NCI-H1694 treated with DMSO at 0.1 percent for 48 hours (cell line): ENCODE results near the gene TTLL12.
A peak's percentile ranks its signal among the peaks of the same experiment; 100 is the strongest.
"Not testable (repeated sequence)": the region's sequence is repeated elsewhere in the genome, so short reads cannot be mapped to it uniquely, and the experiment has no call there.

Experiments used
- DNase-seq: peaks from one replicate; lab custom pipeline; 2025; lab: John Stamatoyannopoulos, UW

TTLL12 gene

GRCh38 chr22:43153899-43154298 is 33.0 kb downstream of the TTLL12 start:
- no peak for DNase-seq

DNA sequence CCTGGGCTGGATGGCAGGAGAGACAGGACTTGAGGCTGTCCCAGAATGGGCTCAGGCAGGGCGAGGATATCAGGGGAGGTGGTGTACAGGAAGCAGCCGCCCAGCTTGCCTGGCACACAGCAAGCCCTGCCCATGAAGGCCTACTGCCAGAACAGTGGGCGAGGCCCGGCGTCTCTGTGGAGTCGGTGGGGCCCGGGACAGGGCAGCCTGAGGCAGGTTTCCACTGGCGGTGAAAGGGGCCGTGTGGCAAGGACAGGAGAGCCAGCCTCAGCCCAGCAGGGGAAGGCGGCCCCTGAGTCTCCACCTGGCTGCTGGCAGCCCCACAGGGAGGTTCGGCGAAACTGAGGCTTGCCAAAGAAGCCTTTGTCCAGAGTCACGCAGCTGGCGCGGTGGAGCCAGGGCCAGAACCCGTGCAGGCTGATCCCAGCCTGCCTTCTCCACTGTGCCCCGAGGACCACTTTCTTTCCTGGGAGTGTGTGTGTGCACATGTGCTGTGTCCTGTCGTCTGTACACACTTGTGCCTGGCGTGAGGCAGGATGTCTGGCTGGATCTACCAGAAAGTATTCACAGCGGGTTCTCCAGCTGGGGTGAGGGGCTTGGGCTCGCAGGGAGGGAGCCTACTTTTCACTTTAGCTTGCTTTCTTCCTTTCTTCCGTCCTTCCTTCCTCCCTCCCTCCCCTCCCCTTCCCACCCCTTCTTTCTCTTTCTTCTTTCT is 34.4 kb downstream of the TTLL12 start:
- DNase-seq = peak; percentile 31

- no peak for DNase-seq
These were observed 35.0 kb downstream of the TTLL12 start for GRCh38 chr22:43152003-43152356.

DNA sequence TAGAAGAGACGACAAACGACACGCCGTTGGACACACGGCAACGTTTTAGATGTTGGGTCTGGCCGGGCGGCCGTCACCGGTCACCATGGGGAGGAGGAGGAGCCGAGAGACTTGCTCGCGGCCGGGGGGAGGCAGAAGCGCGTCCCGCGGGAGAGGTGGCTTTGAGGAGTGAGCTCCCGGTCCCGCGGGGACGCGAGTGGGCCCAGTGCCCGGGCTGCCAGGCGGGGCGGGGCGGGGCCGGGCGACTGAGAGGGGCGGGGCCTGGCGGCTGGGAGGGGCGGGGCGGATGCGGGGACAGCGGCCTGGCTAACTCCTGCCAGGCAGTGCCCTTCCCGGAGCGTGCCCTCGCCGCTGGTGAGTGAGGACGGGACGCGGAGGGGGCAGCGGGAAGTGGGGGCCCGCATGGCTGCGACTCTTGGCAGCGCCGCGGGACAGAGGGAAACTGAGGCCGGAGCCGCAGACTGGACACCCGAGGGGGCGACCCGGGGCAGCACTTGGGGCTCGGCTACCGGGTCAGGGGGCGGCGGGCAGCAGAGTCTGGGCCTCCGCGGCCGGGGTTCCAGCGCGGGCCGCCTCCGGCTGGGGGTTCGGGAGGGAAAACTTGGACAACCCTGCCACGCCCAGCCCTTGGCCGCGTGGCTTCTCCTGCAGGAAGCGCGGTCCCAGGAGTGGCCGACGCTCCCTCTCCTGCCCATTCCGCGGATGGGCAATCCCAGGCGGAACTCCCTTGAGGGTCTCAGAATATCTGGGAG is 35.5 kb downstream of the TTLL12 start, which contains the start of gene TSPO:
Gene TSPO, plus strand, starts transcription at position 309 of the 752 bp plus-strand sequence. CDS start 7,680 bp downstream, outside the sequence.
- peak; percentile 6 for DNase-seq

- no peak for DNase-seq
These were observed 36.2 kb downstream of the TTLL12 start for GRCh38 chr22:43150731-43151206.

DNA sequence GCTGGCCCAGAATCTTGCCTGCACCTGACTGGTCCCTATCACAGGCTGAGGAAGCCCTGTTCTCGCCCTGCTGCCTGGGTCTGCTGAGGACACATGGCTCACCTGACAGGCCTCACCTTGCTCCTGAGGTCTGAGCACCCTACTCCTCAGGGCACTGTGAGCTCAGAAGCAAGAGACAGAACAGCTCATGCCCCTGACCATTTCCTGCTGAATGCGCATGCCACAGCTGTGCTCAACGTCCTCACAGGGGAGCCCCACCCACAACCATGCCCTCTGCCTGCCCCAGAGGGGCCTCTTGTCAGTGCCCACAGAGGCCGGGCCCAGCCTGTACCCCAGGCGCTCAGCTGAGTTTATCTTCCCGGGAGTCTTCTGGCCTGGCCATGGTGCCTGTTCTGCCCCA is 38.4 kb downstream of the TTLL12 start:
- DNase-seq = no peak

GRCh38 chr22:43147821-43148220 is 39.1 kb downstream of the TTLL12 start:
- DNase-seq = no peak

DNA sequence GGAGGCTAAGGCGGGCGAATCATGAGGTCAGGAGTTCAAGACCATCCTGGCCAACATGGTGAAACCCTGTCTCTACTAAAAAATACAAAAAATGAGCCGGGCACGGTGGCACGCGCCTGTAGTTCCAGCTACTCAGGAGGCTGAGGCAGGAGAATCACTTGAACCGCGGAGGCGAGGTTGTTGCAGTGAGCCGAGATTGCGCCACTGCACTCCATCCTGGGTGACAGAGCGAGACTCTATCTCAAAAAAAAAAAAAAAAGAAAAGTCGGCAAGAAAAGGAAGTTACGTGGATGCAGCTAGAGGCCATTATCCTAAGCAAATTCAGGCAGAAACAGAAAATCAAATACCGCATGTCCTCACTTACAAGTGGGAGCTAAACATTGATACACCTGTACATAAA is 40.6 kb downstream of the TTLL12 start:
- not testable (repeated sequence) for DNase-seq

- DNase-seq = not testable (repeated sequence)
These were observed 41.6 kb downstream of the TTLL12 start for GRCh38 chr22:43145371-43145770.

- no peak for DNase-seq
These were observed 42.0 kb downstream of the TTLL12 start for GRCh38 chr22:43144949-43145348.

- peak; percentile 64 for DNase-seq
These were observed 43.9 kb downstream of the TTLL12 start, which contains the start of gene MCAT for GRCh38 chr22:43142880-43143562. Gene MCAT, minus strand, starts transcription at chr22:43143398. Its CDS starts 50 bp downstream, at chr22:43143348.

- no peak for DNase-seq
These were observed 50.1 kb downstream of the TTLL12 start for GRCh38 chr22:43136801-43137200.

- peak; percentile 28 for DNase-seq
These were observed 50.7 kb downstream of the TTLL12 start for GRCh38 chr22:43136255-43136654.

- no peak for DNase-seq
These were observed 51.4 kb downstream of the TTLL12 start for GRCh38 chr22:43135565-43135964.

DNA sequence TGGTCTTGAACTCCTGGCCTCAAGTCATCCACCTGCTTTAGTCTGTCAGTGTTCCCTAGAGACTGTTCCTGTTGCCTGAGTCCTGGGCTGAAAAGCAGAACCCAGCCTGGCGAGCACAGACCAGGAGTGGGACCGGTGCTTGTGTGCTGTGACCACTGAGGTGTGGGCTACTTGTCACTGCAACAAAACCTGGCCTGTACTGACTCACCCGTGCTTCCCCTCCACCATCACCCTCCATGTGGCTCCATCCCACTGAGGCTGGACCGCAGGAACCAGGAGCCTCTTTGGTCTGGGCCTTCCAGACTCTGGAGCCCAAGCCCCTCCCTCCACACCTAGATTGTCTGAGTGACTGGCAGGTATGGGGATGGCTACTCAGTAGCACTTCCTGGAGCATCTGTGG is 52.4 kb downstream of the TTLL12 start:
- DNase-seq = no peak

- no peak for DNase-seq
These were observed 53.5 kb downstream of the TTLL12 start for GRCh38 chr22:43133401-43133800.

GRCh38 chr22:43131773-43132501 is 55.0 kb downstream of the TTLL12 start:
- no peak for DNase-seq

GRCh38 chr22:43129426-43130425 is 57.2 kb downstream of the TTLL12 start:
- no peak for DNase-seq

- no peak for DNase-seq
These were observed 58.0 kb downstream of the TTLL12 start for GRCh38 chr22:43128928-43129424.

GRCh38 chr22:43128116-43128515 is 58.8 kb downstream of the TTLL12 start:
- DNase-seq = no peak
